ENCODE measurements around the gene CCDC148.

- no peak for TF ChIP-seq CTCF (IDR thresholded peaks at IDR 0.05)
- no peak for TF ChIP-seq POLR2A (IDR thresholded peaks at IDR 0.05; ENCODE audit: low read length)
- TF ChIP-seq ELK1 (IDR thresholded peaks at IDR 0.05; ENCODE audit: low read depth, low read length), result no peak
- TF ChIP-seq CHD4 (IDR thresholded peaks at IDR 0.05; ENCODE audit: borderline replicate concordance), result no peak
- no peak for TF ChIP-seq REST (IDR thresholded peaks at IDR 0.05)
- no peak for TF ChIP-seq ZC3H11A (IDR thresholded peaks at IDR 0.05)
- no peak for TF ChIP-seq EHMT2 (IDR thresholded peaks at IDR 0.05; ENCODE audit: low read depth)
Observed at GRCh38 chr2:158138255-158138654, 318.3 kb downstream of the CCDC148 start.
